A673 (cell line): ENCODE measurements around the gene ACKR3. TPM values are rescaled to one million over a fixed set of nuclear protein-coding genes. Genes with fewer than 3 reads are reported as not detected.

Experiments used
- BruUV-seq: library from RNA; stranded (reverse); fragments of 400-500 nt; replicated peaks from 2 replicates; lab custom pipeline; 2021; lab: Mats Ljungman, UMichigan
- CTCF ChIA-PET: fragments of 300-600 bp; sonication (Branson Sonifier 250); formaldehyde crosslinking; loops from one replicate; lab custom pipeline; 2022; ENCODE audit warnings: antibody characterized with exemption; lab: Charles Lee
- POLR2A ChIA-PET: fragments of 300-600 bp; sonication (Branson Sonifier 250); formaldehyde crosslinking; loops from one replicate; lab custom pipeline; 2022; ENCODE audit warnings: antibody characterized with exemption; ENCODE audit not compliant: low non-redundant PET; lab: Charles Lee
- DNase-seq: peaks from one replicate; pipeline ENCODE4 v3.0.0-alpha.2; 2015; ENCODE audit warnings: low spot score
- H3K27ac ChIP-seq: fragments of 200-600 bp; sonication (generic); 2 replicates; pipeline ENCODE4 v1.5.1; 2016; ENCODE audit warnings: mixed run types, low read depth, mild to moderate bottlenecking, mixed read lengths, antibody characterized with exemption, low read length; ENCODE audit not compliant: poor library complexity, severe bottlenecking
- H3K27me3 ChIP-seq: fragments of 200-600 bp; sonication (generic); replicated peaks from 2 replicates; pipeline ENCODE4 v1.6.1; 2017; ENCODE audit warnings: mixed run types, low read depth, mild to moderate bottlenecking, mixed read lengths, antibody characterized with exemption, low read length; ENCODE audit not compliant: insufficient read depth, poor library complexity
- H3K36me3 ChIP-seq: fragments of 200-600 bp; sonication (generic); 2 replicates; pipeline ENCODE4 v1.6.1; 2016; ENCODE audit warnings: mixed run types, mild to moderate bottlenecking, mixed read lengths, antibody characterized with exemption, low read length; ENCODE audit not compliant: insufficient read depth, poor library complexity, severe bottlenecking
- H3K4me1 ChIP-seq: fragments of 200-600 bp; sonication (generic); 2 replicates; pipeline ENCODE4 v1.6.1; 2017; ENCODE audit warnings: mixed run types, mild to moderate bottlenecking, mixed read lengths, antibody characterized with exemption, low read length; ENCODE audit not compliant: insufficient read depth, poor library complexity, severe bottlenecking
- H3K4me3 ChIP-seq: fragments of 200-600 bp; sonication (generic); 2 replicates; pipeline ENCODE4 v1.5.1; 2016; ENCODE audit warnings: low read depth, mixed run types, mild to moderate bottlenecking, mixed read lengths, low read length; ENCODE audit not compliant: poor library complexity, severe bottlenecking
- H3K9me3 ChIP-seq: fragments of 200-600 bp; sonication (generic); 2 replicates; pipeline ENCODE4 v1.6.1; 2016; ENCODE audit warnings: mixed run types, low read depth, mild to moderate bottlenecking, mixed read lengths, antibody characterized with exemption, low read length; ENCODE audit not compliant: poor library complexity, severe bottlenecking
- CTCF ChIP-seq: fragments of 300-800, 200-600 bp; sonication (generic); conservative IDR thresholded peaks from 2 replicates; pipeline ENCODE4 v1.5.1; 2017; ENCODE audit warnings: low read depth, mild to moderate bottlenecking, antibody characterized with exemption, low read length, moderate library complexity, mixed read lengths
- EZH2 ChIP-seq: fragments of 200-600 bp; sonication (generic); IDR thresholded peaks from 2 replicates; pipeline ENCODE4 v1.6.1; 2017; ENCODE audit warnings: borderline replicate concordance, low read depth, mild to moderate bottlenecking, mixed read lengths, antibody characterized with exemption, low read length; ENCODE audit not compliant: poor library complexity, severe bottlenecking
- intact Hi-C: fragments of 100-400 bp; cut with micrococcal nuclease; formaldehyde crosslinking; loops from one replicate; pipeline ENCODE4 v1.10.0; 2022; ENCODE audit not compliant: unreplicated experiment
- total RNA-seq: library from RNA; stranded (reverse); gene quantifications from 2 replicates; pipeline ENCODE4 v1.2.3, GENCODE V29; 2021

ACKR3 gene
- total RNA-seq, 1 experiment from 2014 or later = 0.52 TPM

GRCh38 chr2:236606023-236606422 lies 36.4 kb downstream of the ACKR3 start:
- Histone ChIP-seq H3K4me3 (no peak overlapping the region), H3K9me3 (no peaks in the 10 kb centered on the region), H3K36me3 (no peaks in the 10 kb centered on the region), H3K4me1 (no peaks in the 10 kb centered on the region), H3K27me3 (peaks cover 31% of the 10 kb centered on the region), H3K27ac (no peak overlapping the region)
- BruUV-seq = no TSS peak
- CTCF ChIA-PET = no interaction called here
- TF ChIP-seq CTCF (no peak), EZH2 (no peak)
- intact Hi-C loops = no loop called here
- POLR2A ChIA-PET = no interaction called here
- DNase-seq = no peak

- intact Hi-C loops = no loop called here
- no peaks in the 10 kb centered on the region for H3K9me3 ChIP-seq
- DNase-seq = no peak
These were observed 38.0 kb downstream of the ACKR3 start for GRCh38 chr2:236607471-236608187.

GRCh38 chr2:236608188-236608525 lies 38.5 kb downstream of the ACKR3 start:
- POLR2A ChIA-PET = interaction anchor here (0.6 kb wide), 1 partner anchor 1245 kb away, joined by 6 read pairs; no protein-coding TSS in a partner anchor
- Histone ChIP-seq H3K27ac (no peak overlapping the region), H3K4me3 (no peak overlapping the region), H3K9me3 (no peaks in the 10 kb centered on the region), H3K27me3 (peaks cover 21% of the 10 kb centered on the region), H3K36me3 (no peaks in the 10 kb centered on the region), H3K4me1 (no peaks in the 10 kb centered on the region)
- CTCF ChIA-PET = no interaction called here
- TF ChIP-seq CTCF (no peak), EZH2 (no peak)
- intact Hi-C loops = no loop called here
- no TSS peak for BruUV-seq
- DNase-seq = no peak

More at GRCh38 chr2:236607471-236608187, 38.0 kb downstream of the ACKR3 start:
- H3K4me3 ChIP-seq = no peak overlapping the region
- ChIA-PET CTCF (no interaction called here), POLR2A (interaction anchor here (0.6 kb wide), 1 partner anchor 1244 kb away, joined by 6 read pairs; no protein-coding TSS in a partner anchor)
- H3K27ac ChIP-seq = no peak overlapping the region
- H3K36me3 ChIP-seq = no peaks in the 10 kb centered on the region
- no peak; the same call in 1 of the 2 replicates for TF ChIP-seq CTCF
- TF ChIP-seq EZH2 = no peak
- H3K4me1 ChIP-seq = no peaks in the 10 kb centered on the region
- BruUV-seq = no TSS peak
- peaks cover 26% of the 10 kb centered on the region for H3K27me3 ChIP-seq
